ENCODE results near the gene RAB35. TPM values are rescaled to one million over a fixed set of nuclear protein-coding genes. Genes with fewer than 3 reads are reported as not detected.

RAB35 gene
- total RNA-seq, 1 donor from 2014 or later = 38.8 TPM

- DNase-seq (ENCODE audit: low read depth in 2 of 2) = no peak
Measured at GRCh38 chr12:120103371-120103770, 13.2 kb downstream of the RAB35 start.

GRCh38 chr12:120103044-120103338 lies 13.6 kb downstream of the RAB35 start:
- no peak for DNase-seq (ENCODE audit: low read depth in 2 of 2)

GRCh38 chr12:120102189-120103043 lies 14.1 kb downstream of the RAB35 start:
- no peak for DNase-seq (ENCODE audit: low read depth in 2 of 2)

GRCh38 chr12:120101617-120102016 lies 14.9 kb downstream of the RAB35 start:
- DNase-seq (ENCODE audit: low read depth in 2 of 2) = no peak

GRCh38 chr12:120101182-120101581 lies 15.4 kb downstream of the RAB35 start:
- no peak for DNase-seq (ENCODE audit: low read depth in 2 of 2)

- DNase-seq (ENCODE audit: low read depth in 2 of 2) = peak in 1 of 2 donors; percentile 29
Measured at GRCh38 chr12:120100630-120101029, 15.9 kb downstream of the RAB35 start.

- DNase-seq (ENCODE audit: low read depth in 2 of 2) = no peak
Measured at GRCh38 chr12:120099738-120100137, 16.8 kb downstream of the RAB35 start.

- DNase-seq (ENCODE audit: low read depth in 2 of 2) = no peak
Measured at GRCh38 chr12:120098756-120099470, 17.6 kb downstream of the RAB35 start.

GRCh38 chr12:120096671-120097202 lies 19.8 kb downstream of the RAB35 start:
- DNase-seq (ENCODE audit: low read depth in 2 of 2) = no peak

- DNase-seq (ENCODE audit: low read depth in 2 of 2) = no peak
Measured at GRCh38 chr12:120095736-120096135, 20.8 kb downstream of the RAB35 start.

GRCh38 chr12:120095331-120095730 lies 21.2 kb downstream of the RAB35 start:
- no peak for DNase-seq (ENCODE audit: low read depth in 2 of 2)

GRCh38 chr12:120094485-120094884 lies 22.1 kb downstream of the RAB35 start:
- DNase-seq (ENCODE audit: low read depth in 2 of 2) = no peak

GRCh38 chr12:120093592-120094355 lies 22.8 kb downstream of the RAB35 start:
- DNase-seq (ENCODE audit: low read depth in 2 of 2) = no peak

GRCh38 chr12:120093336-120093591 lies 23.3 kb downstream of the RAB35 start:
- no peak for DNase-seq (ENCODE audit: low read depth in 2 of 2)

GRCh38 chr12:120092551-120093335 lies 23.8 kb downstream of the RAB35 start:
- no peak for DNase-seq (ENCODE audit: low read depth in 2 of 2)

GRCh38 chr12:120091371-120092090 lies 25.0 kb downstream of the RAB35 start:
- DNase-seq (ENCODE audit: low read depth in 2 of 2) = no peak

GRCh38 chr12:120090626-120091295 lies 25.8 kb downstream of the RAB35 start:
- DNase-seq (ENCODE audit: low read depth in 2 of 2) = no peak

GRCh38 chr12:120090206-120090605 lies 26.3 kb downstream of the RAB35 start:
- no peak for DNase-seq (ENCODE audit: low read depth in 2 of 2)

- DNase-seq (ENCODE audit: low read depth in 2 of 2) = no peak
Measured at GRCh38 chr12:120089796-120090195, 26.8 kb downstream of the RAB35 start.

GRCh38 chr12:120089105-120089504 lies 27.4 kb downstream of the RAB35 start:
- no peak for DNase-seq (ENCODE audit: low read depth in 2 of 2)
